GM12864 (cell line): ENCODE results near the gene ST8SIA6.

Experiments used
- DNase-seq: peaks from one replicate; pipeline ENCODE4 v3.0.0-alpha.2; 2011; ENCODE audit warnings: low read depth
- H3K4me3 ChIP-seq: 2 replicates; pipeline ENCODE4 v1.5.1; 2011; ENCODE audit warnings: mild to moderate bottlenecking, low read depth, low read length, control low read depth
- TF ChIP-seq, protein P1 (sequence below): IDR thresholded peaks from 2 replicates; pipeline ENCODE4 v1.5.1; 2011; ENCODE audit warnings: low read depth, mild to moderate bottlenecking, moderate library complexity, low read length, control low read depth, inconsistent platforms; ENCODE audit errors: missing control alignments

The ST8SIA6 gene

DNA sequence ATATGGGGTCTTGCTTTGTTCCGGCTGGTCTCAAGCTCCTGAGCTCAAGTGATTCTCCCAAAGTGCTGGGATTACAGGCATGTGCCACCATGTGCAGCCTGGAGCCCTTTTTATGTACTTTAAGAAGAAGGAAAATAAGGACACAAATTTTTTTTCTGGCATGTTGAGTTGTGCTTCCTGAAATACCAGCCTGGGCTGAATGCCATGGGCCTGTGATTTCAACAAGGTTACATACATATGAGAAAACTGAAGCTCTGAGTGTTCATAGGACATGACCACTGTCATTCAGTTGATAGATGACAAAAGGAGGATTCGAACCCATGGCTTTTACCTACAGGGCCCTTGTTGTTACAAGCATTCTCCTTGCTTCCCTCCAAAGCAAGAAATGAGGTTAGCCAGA lies 36.1 kb downstream of the ST8SIA6 start:
- TF ChIP-seq, protein P1, sequence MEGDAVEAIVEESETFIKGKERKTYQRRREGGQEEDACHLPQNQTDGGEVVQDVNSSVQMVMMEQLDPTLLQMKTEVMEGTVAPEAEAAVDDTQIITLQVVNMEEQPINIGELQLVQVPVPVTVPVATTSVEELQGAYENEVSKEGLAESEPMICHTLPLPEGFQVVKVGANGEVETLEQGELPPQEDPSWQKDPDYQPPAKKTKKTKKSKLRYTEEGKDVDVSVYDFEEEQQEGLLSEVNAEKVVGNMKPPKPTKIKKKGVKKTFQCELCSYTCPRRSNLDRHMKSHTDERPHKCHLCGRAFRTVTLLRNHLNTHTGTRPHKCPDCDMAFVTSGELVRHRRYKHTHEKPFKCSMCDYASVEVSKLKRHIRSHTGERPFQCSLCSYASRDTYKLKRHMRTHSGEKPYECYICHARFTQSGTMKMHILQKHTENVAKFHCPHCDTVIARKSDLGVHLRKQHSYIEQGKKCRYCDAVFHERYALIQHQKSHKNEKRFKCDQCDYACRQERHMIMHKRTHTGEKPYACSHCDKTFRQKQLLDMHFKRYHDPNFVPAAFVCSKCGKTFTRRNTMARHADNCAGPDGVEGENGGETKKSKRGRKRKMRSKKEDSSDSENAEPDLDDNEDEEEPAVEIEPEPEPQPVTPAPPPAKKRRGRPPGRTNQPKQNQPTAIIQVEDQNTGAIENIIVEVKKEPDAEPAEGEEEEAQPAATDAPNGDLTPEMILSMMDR = no peak
- no peak for DNase-seq
- no peak overlapping the region for H3K4me3 ChIP-seq

- DNase-seq = no peak
- no peak overlapping the region for H3K4me3 ChIP-seq
- TF ChIP-seq, protein P1 = no peak
These were observed 37.8 kb downstream of the ST8SIA6 start for GRCh38 chr10:17416442-17417211.

DNA sequence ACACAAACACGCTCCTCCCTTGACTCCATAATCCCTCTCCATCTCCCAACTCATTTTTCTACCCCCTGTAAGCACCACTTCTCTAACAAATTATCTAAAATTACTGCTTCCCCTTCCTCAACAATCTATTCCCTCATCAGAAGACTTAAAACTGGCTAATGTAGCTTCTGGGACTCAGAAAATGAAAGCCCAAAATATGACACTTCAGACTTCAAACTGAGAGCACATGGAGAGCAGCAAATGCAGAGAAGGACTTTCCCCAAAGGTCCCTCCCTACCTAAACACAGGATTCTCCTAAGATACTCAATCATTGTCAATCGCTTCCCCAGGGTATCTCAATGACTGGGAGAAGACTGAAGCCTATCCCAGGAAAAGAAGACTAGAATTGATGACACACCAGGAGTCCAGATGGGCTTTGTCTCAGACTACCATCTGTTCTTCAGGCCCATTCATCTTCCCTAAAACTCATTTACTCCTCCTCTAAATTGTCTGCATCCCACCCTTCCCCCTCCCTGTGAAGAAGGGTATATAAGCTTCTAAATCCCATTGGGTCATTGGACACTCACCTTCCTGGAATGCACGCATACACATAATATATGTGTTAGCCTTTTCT lies 39.2 kb downstream of the ST8SIA6 start:
- no peak overlapping the region for H3K4me3 ChIP-seq
- no peak for DNase-seq
- TF ChIP-seq, protein P1 = no peak

DNA sequence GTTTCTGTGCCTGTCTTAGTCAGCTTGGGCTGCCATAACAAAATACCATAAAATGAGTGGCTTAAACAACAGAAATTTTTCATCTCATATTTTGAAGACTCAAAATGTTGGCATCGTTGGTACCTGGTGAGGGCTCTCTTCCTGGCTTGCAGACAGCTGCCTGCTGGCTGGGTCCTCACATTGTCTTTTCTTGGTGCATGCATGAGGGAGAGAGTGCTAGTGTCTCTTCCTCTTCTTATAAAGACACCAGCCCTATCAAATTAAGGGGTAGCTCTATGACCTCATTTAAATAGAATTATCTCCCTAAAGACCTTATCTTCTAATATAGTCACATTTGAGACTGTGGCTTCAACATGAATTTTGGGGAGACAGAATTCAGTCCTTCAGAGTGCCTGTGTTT lies 39.9 kb downstream of the ST8SIA6 start:
- DNase-seq = no peak
- TF ChIP-seq, protein P1 = no peak
- no peak overlapping the region for H3K4me3 ChIP-seq

- no peak for DNase-seq
- no peak overlapping the region for H3K4me3 ChIP-seq
- TF ChIP-seq, protein P1 = no peak
These were observed 40.5 kb downstream of the ST8SIA6 start for GRCh38 chr10:17413876-17414275.

DNA sequence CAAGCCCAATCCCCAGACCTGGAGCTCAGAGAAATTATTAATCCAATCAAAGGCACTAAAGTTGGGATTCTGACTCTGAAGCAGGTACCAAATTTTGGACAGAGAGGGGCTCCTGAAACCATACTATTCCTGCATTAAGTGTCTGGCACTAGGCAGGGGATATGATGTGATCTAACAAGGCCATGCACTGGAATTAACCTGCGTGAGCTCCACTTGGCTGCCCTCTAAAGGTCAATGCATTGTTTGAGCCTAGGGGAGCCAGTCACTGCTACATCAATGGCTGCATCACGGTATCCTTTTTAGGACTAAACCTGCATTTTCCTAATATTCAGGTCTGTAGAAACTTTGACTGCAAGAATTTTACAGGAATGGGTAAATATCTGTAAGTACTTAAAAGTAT lies 42.1 kb downstream of the ST8SIA6 start:
- no peak overlapping the region for H3K4me3 ChIP-seq
- DNase-seq = no peak
- TF ChIP-seq, protein P1 = no peak

GRCh38 chr10:17410907-17411306 lies 43.5 kb downstream of the ST8SIA6 start:
- TF ChIP-seq, protein P1 = no peak
- H3K4me3 ChIP-seq = no peak overlapping the region
- DNase-seq = no peak
